ENCODE data around the gene TINAGL1.
A peak's percentile ranks its signal among the peaks of the same experiment; 100 is the strongest.

TINAGL1 gene

DNA sequence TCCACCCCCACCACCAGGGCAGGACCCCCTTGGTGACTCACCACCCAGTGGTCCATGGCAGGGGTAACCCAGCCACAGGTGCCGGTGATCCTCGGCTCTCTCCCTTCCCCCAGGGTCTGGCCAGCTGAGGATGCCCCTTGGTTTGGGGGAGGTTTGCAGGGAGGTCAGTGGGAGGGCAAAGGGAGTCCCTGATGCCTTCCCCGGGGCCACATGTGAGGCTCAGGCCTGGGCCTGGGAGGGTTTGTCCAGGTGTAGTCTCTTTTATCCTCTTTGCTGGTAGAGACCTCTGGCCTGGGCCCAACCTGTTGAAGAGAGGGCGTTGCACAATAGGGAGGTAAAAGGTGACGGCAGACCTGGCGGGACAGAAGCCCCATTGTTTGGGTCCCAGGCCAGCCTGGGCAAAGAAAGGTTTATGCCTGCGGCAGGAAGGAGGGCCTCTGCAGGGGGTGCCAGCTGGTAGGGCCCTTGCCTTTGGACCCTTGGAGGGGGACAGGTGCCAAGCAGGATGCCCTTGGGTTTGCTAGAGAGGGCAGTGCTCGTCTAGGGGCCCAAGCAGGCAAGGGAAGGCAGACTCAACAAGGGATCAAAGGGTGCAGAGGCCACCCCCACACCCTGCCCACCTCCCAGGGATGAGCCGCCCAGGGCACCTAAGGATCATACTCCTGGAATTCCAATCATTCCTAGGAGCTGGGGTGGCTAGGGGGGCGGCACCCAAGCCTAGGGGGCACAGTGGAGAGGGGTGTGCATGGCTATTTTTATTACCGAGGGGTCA is 760 bp upstream of the TINAGL1 start:
- peak overlapping the region; percentile 55 to 89 for H3K9ac ChIP-seq (ENCODE audit: low read depth in 1 of 2, low read length in 2 of 2)
- H3K4me1 ChIP-seq (ENCODE audit: control insufficient read depth in 1 of 2, insufficient read depth in 2 of 2, low read length in 2 of 2): peaks cover 39 to 57% of the 10 kb centered on the region in 2 donors
- peak overlapping the region; percentile 77 to 81 for H3K4me3 ChIP-seq (ENCODE audit: low read depth in 1 of 2, low read length in 2 of 2)

DNA sequence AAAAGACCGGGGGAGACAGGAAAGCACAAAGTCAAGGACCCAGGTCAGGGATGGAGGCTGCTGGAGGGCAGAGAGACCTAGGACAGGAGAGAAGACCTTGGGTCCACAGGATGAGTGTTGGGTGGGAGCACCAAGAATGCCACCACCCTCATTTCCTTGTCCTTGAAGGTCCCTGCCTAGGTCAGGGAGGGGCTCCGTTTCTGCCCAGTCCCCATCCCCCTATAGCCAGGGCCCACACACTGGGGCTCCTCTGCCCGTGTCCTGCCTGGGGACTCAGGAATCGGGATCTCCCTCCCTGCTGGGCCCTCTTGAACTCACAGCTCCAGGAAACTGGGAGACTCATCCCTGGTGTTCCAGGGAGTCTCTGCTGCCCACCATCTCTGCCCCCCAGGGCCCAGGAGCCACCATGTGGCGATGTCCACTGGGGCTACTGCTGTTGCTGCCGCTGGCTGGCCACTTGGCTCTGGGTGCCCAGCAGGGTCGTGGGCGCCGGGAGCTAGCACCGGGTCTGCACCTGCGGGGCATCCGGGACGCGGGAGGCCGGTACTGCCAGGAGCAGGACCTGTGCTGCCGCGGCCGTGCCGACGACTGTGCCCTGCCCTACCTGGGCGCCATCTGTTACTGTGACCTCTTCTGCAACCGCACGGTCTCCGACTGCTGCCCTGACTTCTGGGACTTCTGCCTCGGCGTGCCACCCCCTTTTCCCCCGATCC is 584 bp downstream of the TINAGL1 start:
- H3K27ac ChIP-seq (ENCODE audit: low read depth, low read length): peak overlapping the region; percentile 91
- H3K9ac ChIP-seq (ENCODE audit: low read depth in 1 of 2, low read length in 2 of 2): peak overlapping the region; percentile 89 to 95
- H3K4me1 ChIP-seq (ENCODE audit: control insufficient read depth in 1 of 2, insufficient read depth in 2 of 2, low read length in 2 of 2): peaks cover 39 to 63% of the 10 kb centered on the region in 2 donors
- no peaks in the 10 kb centered on the region for H3K9me3 ChIP-seq (ENCODE audit: control insufficient read depth in 1 of 2, low read length in 2 of 2)
- peaks cover 0 to 10% of the 10 kb centered on the region in 2 donors for H3K36me3 ChIP-seq (ENCODE audit: control insufficient read depth in 1 of 2, insufficient read depth in 2 of 2, low read length in 2 of 2)
- peaks cover 0 to 5% of the 10 kb centered on the region in 2 donors for H3K27me3 ChIP-seq (ENCODE audit: control insufficient read depth in 1 of 2, insufficient read depth in 2 of 2, low read length in 2 of 2)
- peak overlapping the region; percentile 77 to 81 for H3K4me3 ChIP-seq (ENCODE audit: low read depth in 1 of 2, low read length in 2 of 2)

More for the DNA sequence above, 760 bp upstream of the TINAGL1 start:
- peaks cover 0 to 5% of the 10 kb centered on the region in 2 donors for H3K27me3 ChIP-seq (ENCODE audit: control insufficient read depth in 1 of 2, insufficient read depth in 2 of 2, low read length in 2 of 2)
- H3K36me3 ChIP-seq (ENCODE audit: control insufficient read depth in 1 of 2, insufficient read depth in 2 of 2, low read length in 2 of 2): peaks cover 0 to 10% of the 10 kb centered on the region in 2 donors
- H3K27ac ChIP-seq (ENCODE audit: low read depth, low read length): peak overlapping the region; percentile 91
- no peaks in the 10 kb centered on the region for H3K9me3 ChIP-seq (ENCODE audit: control insufficient read depth in 1 of 2, low read length in 2 of 2)

DNA sequence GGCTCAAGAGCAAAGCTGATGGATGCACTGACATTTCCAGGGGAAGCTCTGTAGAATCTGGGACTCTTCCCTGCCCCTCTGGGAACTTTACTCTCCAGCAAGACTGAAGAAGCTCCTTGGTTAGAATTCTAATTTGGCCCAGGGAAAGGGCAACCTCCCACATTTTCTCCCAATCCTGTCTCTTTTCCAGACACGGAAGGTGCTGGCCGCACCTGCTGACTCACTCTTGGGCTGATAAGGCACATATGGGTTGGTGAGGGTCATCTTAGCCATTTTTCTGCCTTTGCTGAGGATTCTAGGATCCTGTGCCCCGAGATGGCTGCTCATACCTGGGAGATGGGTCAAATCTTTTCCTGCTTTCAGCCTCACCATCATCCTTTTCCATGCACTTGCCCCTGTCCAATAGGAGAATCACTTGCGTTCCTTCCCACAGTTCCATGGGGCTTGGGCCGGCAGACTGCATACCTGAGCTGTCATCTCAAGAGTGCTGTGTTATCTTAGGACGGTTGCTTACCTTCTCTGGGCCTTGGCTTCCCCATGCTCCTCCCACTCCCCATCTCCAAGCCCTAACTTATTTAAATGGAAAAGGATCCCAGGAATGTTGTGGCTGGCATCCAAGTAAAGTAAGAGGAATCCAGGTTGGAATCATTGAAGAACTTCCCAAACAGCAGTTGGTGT is 1.3 kb downstream of the TINAGL1 start:
- peak overlapping the region; percentile 77 to 81 for H3K4me3 ChIP-seq (ENCODE audit: low read depth in 1 of 2, low read length in 2 of 2)
- peak overlapping the region; percentile 91 for H3K27ac ChIP-seq (ENCODE audit: low read depth, low read length)
- H3K4me1 ChIP-seq (ENCODE audit: control insufficient read depth in 1 of 2, insufficient read depth in 2 of 2, low read length in 2 of 2): peaks cover 37 to 66% of the 10 kb centered on the region in 2 donors
- H3K9me3 ChIP-seq (ENCODE audit: control insufficient read depth in 1 of 2, low read length in 2 of 2): no peaks in the 10 kb centered on the region
- peaks cover 0 to 10% of the 10 kb centered on the region in 2 donors for H3K36me3 ChIP-seq (ENCODE audit: control insufficient read depth in 1 of 2, insufficient read depth in 2 of 2, low read length in 2 of 2)
- peaks cover 0 to 5% of the 10 kb centered on the region in 2 donors for H3K27me3 ChIP-seq (ENCODE audit: control insufficient read depth in 1 of 2, insufficient read depth in 2 of 2, low read length in 2 of 2)
- H3K9ac ChIP-seq (ENCODE audit: low read depth in 1 of 2, low read length in 2 of 2): peak overlapping the region; percentile 89 to 95

DNA sequence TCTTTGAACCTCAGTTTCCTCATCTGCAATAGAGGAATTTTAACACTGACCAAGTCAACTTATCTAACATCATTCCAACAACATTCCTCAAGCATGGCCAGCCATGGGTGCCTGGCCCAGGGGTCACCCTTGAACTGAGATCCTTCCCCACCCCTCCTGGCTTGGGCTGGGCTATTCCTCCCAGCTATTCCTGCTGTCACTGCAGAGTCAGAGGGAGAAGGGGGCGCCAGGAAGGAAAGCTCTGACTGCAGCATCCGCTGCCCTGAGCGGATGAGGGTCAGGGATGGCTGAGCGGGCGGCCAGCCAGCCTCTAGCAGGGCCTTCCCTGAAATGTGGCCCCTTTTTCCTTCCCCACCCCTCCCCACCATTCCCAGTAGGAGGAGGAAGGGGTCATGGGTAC is 3.1 kb downstream of the TINAGL1 start:
- peak overlapping the region; percentile 58 for H3K27ac ChIP-seq (ENCODE audit: low read depth, low read length)
- H3K36me3 ChIP-seq (ENCODE audit: control insufficient read depth in 1 of 2, insufficient read depth in 2 of 2, low read length in 2 of 2): peaks cover 13 to 22% of the 10 kb centered on the region in 2 donors
- H3K27me3 ChIP-seq (ENCODE audit: control insufficient read depth in 1 of 2, insufficient read depth in 2 of 2, low read length in 2 of 2): peaks cover 0 to 5% of the 10 kb centered on the region in 2 donors
- H3K9me3 ChIP-seq (ENCODE audit: control insufficient read depth in 1 of 2, low read length in 2 of 2): no peaks in the 10 kb centered on the region
- peaks cover 36 to 62% of the 10 kb centered on the region in 2 donors for H3K4me1 ChIP-seq (ENCODE audit: control insufficient read depth in 1 of 2, insufficient read depth in 2 of 2, low read length in 2 of 2)
- H3K9ac ChIP-seq (ENCODE audit: low read depth in 1 of 2, low read length in 2 of 2): peak overlapping the region; percentile 36 to 47
- peak overlapping the region in 1 of 2 donors; percentile 39 for H3K4me3 ChIP-seq (ENCODE audit: low read depth in 1 of 2, low read length in 2 of 2)

DNA sequence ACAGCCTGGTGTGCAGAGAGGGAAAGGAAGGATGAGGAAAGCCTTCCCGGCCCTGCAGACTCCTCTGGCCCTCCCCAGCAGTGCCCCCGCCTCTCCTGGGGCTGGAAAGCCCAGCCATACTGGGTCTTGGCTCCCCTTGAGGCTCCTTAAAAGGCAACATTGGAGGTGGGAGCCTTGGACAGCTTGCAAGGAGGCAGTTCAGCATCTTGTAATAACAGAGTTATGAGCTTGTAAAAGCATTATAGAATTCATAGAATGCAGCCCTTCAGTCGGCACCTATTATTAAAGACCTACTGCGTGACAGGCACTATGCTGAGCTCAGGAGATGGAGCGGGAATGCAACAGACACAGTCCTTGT is 4.2 kb downstream of the TINAGL1 start:
- peaks cover 25 to 54% of the 10 kb centered on the region in 2 donors for H3K4me1 ChIP-seq (ENCODE audit: control insufficient read depth in 1 of 2, insufficient read depth in 2 of 2, low read length in 2 of 2)
- peak overlapping the region; percentile 36 for H3K27ac ChIP-seq (ENCODE audit: low read depth, low read length)
- H3K36me3 ChIP-seq (ENCODE audit: control insufficient read depth in 1 of 2, insufficient read depth in 2 of 2, low read length in 2 of 2): peaks cover 13 to 34% of the 10 kb centered on the region in 2 donors
- H3K9ac ChIP-seq (ENCODE audit: low read depth in 1 of 2, low read length in 2 of 2): no peak overlapping the region
- peak overlapping the region in 1 of 2 donors; percentile 16 for H3K4me3 ChIP-seq (ENCODE audit: low read depth in 1 of 2, low read length in 2 of 2)
- peaks cover 0 to 5% of the 10 kb centered on the region in 2 donors for H3K27me3 ChIP-seq (ENCODE audit: control insufficient read depth in 1 of 2, insufficient read depth in 2 of 2, low read length in 2 of 2)
- no peaks in the 10 kb centered on the region for H3K9me3 ChIP-seq (ENCODE audit: control insufficient read depth in 1 of 2, low read length in 2 of 2)

DNA sequence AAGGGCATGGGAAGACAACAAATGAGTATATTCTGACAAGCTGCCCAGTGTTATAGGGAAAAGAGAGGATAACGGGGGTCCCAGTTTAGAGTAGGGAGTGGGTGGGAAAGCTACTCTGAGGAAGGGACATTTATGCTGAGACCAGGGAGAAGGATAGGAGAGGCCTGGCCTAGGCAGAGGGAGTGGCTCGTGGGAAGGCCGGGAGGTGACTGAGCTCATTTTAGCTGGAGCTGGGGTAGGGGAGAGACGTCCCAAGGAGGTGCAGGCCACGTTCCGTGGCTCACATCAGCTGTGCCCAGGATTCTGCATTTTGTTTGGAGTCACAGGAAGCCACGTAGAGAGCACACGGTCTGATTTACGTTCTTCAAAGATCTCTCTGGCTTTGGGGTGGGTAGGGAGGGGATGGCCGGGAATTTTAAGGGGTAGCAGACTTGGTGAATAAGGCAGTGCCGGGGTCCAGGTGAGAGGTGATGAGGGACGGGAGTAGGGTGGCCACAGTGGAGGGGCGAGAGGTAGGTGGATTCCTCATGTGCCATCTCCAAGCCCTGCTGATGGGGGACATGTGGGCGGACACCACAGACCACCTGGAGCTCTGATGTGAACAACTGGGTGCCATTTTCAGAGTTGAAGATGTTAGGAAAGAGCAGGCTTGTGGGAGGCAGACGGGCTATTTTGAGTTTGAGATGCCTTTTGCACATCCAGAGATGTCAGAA is 4.7 kb downstream of the TINAGL1 start:
- no peak overlapping the region for H3K9ac ChIP-seq (ENCODE audit: low read depth in 1 of 2, low read length in 2 of 2)
- H3K36me3 ChIP-seq (ENCODE audit: control insufficient read depth in 1 of 2, insufficient read depth in 2 of 2, low read length in 2 of 2): peaks cover 13 to 37% of the 10 kb centered on the region in 2 donors
- peak overlapping the region in 1 of 2 donors; percentile 16 for H3K4me3 ChIP-seq (ENCODE audit: low read depth in 1 of 2, low read length in 2 of 2)
- no peak overlapping the region for H3K27ac ChIP-seq (ENCODE audit: low read depth, low read length)
- peaks cover 0 to under 1% of the 10 kb centered on the region in 2 donors for H3K27me3 ChIP-seq (ENCODE audit: control insufficient read depth in 1 of 2, insufficient read depth in 2 of 2, low read length in 2 of 2)
- H3K9me3 ChIP-seq (ENCODE audit: control insufficient read depth in 1 of 2, low read length in 2 of 2): no peaks in the 10 kb centered on the region
- peaks cover 20 to 49% of the 10 kb centered on the region in 2 donors for H3K4me1 ChIP-seq (ENCODE audit: control insufficient read depth in 1 of 2, insufficient read depth in 2 of 2, low read length in 2 of 2)

DNA sequence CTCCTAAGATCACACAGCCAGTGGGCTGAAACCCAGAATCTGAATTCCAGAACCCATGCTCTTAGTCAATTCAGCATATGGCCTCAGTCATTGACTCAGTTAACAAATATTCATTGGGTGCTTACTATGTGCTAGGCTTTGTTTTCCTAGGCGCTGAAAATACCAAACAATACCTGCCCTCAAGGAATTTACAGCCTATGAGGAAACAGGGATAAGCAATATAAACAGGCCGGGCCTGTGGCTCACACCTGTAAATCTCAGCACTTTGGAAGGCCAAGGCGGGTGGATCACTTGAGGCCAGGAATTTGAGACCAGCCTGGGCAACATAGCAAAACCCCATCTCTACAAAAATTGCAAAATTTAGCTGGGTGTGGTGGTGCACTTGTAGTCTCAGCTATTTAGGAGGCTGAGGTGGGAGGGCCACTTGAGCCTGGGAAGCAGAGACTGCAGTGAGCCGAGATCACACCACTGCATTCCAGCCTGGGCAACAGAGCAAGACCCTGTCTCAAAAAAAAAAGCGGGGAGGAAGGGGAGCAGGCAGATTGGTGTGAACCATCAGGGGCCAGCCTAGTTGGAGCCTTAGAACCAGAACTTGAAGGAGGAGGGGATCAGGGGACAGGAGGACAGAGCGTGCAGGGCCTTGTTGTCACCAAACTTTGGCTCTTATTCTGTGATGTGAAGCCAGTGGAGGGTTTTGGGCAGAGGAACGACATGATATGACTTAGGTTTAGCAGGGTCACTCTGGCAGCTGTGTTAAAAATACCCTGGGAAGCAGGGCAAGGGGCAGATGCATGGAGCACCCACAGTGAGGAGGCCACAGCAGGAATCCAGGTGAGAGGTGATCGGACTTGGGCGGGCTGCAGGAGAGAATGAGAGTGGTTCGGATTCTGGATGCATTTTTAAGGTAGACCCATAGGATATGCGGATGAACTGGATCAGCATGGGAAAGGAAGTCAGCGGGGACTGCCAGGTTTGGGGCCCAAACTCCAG is 5.8 kb downstream of the TINAGL1 start:
- H3K9me3 ChIP-seq (ENCODE audit: control insufficient read depth in 1 of 2, low read length in 2 of 2): no peaks in the 10 kb centered on the region
- no peak overlapping the region for H3K4me3 ChIP-seq (ENCODE audit: low read depth in 1 of 2, low read length in 2 of 2)
- H3K9ac ChIP-seq (ENCODE audit: low read depth in 1 of 2, low read length in 2 of 2): no peak overlapping the region
- peaks cover 18 to 44% of the 10 kb centered on the region in 2 donors for H3K4me1 ChIP-seq (ENCODE audit: control insufficient read depth in 1 of 2, insufficient read depth in 2 of 2, low read length in 2 of 2)
- H3K27ac ChIP-seq (ENCODE audit: low read depth, low read length): no peak overlapping the region
- peaks cover 13 to 39% of the 10 kb centered on the region in 2 donors for H3K36me3 ChIP-seq (ENCODE audit: control insufficient read depth in 1 of 2, insufficient read depth in 2 of 2, low read length in 2 of 2)
- H3K27me3 ChIP-seq (ENCODE audit: control insufficient read depth in 1 of 2, insufficient read depth in 2 of 2, low read length in 2 of 2): no peaks in the 10 kb centered on the region

DNA sequence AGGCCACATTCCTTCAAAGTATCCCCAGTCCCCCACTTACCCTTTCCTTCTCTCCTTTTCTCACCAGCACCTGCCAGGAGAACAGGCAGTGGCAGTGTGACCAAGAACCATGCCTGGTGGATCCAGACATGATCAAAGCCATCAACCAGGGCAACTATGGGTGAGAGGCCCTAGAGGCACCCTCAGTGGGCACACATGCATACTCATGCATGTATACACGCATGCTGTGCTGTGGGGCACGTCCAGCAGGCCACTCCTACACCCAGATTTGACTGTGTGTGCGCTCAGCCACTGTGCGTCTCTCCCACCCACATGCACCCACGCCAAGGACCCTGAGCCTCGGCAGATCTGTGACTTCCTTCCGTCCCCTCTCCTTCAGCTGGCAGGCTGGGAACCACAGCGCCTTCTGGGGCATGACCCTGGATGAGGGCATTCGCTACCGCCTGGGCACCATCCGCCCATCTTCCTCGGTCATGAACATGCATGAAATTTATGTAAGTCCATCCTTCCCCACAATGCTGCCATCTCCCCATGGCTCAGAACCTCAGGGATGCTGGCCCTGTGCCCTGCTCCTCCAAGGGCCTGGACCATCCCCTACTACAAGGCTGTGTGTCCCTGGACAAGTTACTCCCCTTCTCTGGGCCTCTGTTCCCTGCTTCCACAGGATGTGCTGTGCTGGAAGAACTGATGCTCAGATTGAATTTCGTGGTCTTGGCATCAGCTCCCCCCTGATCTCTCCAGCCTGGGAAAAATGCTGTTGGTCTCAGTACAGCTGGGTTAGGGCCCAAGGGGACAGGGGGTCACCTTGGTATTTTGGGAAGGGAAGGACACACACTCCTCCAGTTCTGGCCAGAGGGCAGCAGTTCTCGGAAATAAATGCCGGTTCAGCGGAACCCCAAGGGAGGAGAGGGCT is 7.0 kb downstream of the TINAGL1 start:
- no peaks in the 10 kb centered on the region for H3K9me3 ChIP-seq (ENCODE audit: control insufficient read depth in 1 of 2, low read length in 2 of 2)
- H3K27ac ChIP-seq (ENCODE audit: low read depth, low read length): no peak overlapping the region
- no peak overlapping the region for H3K9ac ChIP-seq (ENCODE audit: low read depth in 1 of 2, low read length in 2 of 2)
- peaks cover 13 to 39% of the 10 kb centered on the region in 2 donors for H3K36me3 ChIP-seq (ENCODE audit: control insufficient read depth in 1 of 2, insufficient read depth in 2 of 2, low read length in 2 of 2)
- no peak overlapping the region for H3K4me3 ChIP-seq (ENCODE audit: low read depth in 1 of 2, low read length in 2 of 2)
- no peaks in the 10 kb centered on the region for H3K27me3 ChIP-seq (ENCODE audit: control insufficient read depth in 1 of 2, insufficient read depth in 2 of 2, low read length in 2 of 2)
- peaks cover 27 to 45% of the 10 kb centered on the region in 2 donors for H3K4me1 ChIP-seq (ENCODE audit: control insufficient read depth in 1 of 2, insufficient read depth in 2 of 2, low read length in 2 of 2)
